Activated naive CD8-positive, alpha-beta T cell treated with anti-CD3 and anti-CD28 coated beads for 36 hours (primary cell): ENCODE results near the gene SPP1. TPM values are rescaled to one million over a fixed set of nuclear protein-coding genes. Genes with fewer than 3 reads are reported as not detected.
"Not testable (repeated sequence)": the region's sequence is repeated elsewhere in the genome, so short reads cannot be mapped to it uniquely, and the experiment has no call there.

Experiments used
- DNase-seq: peaks from one replicate; pipeline ENCODE4 v3.0.0; 2021
- H3K27ac Mint-ChIP-seq: one replicate; pipeline ENCODE4 v1.8.0; 2022; ENCODE audit warnings: mild to moderate bottlenecking, moderate library complexity, mixed read lengths
- H3K27me3 Mint-ChIP-seq: one replicate; pipeline ENCODE4 v1.8.0; 2022; ENCODE audit warnings: mild to moderate bottlenecking, mixed read lengths
- H3K36me3 Mint-ChIP-seq: one replicate; pipeline ENCODE4 v1.8.0; 2021; ENCODE audit warnings: mild to moderate bottlenecking, mixed read lengths
- H3K4me1 Mint-ChIP-seq: one replicate; pipeline ENCODE4 v1.8.0; 2021; ENCODE audit warnings: mixed read lengths
- H3K4me3 Mint-ChIP-seq: one replicate; pipeline ENCODE4 v1.8.0; 2022; ENCODE audit warnings: mild to moderate bottlenecking, moderate library complexity, mixed read lengths
- H3K9me3 Mint-ChIP-seq: one replicate; pipeline ENCODE4 v1.8.0; 2022; ENCODE audit warnings: mixed read lengths
- total RNA-seq, 2 experiments: library from RNA; stranded (reverse); gene quantifications; one replicate each; pipeline ENCODE4 v1.2.3, GENCODE V29; 2021

Gene SPP1
- under 1 TPM in 1 of 2 experiments, not detected in 1; 0.32 TPM for total RNA-seq

DNA sequence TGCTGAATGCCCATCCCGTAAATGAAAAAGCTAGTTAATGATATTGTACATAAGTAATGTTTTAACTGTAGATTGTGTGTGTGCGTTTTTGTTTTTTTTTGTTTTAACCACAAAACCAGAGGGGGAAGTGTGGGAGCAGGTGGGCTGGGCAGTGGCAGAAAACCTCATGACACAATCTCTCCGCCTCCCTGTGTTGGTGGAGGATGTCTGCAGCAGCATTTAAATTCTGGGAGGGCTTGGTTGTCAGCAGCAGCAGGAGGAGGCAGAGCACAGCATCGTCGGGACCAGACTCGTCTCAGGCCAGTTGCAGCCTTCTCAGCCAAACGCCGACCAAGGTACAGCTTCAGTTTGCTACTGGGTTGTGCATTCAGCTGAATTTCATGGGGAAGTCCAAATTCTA, at the start of gene SPP1:
SPP1 (plus strand) TSS at position 249 of the 400 bp plus-strand sequence. CDS start 1,182 bp downstream, outside the sequence.
- Mint-ChIP-seq H3K4me3 (no peak within 1 kb of the TSS), H3K9me3 (no peaks in the 10 kb centered on the region), H3K27me3 (peaks cover 66% of the 10 kb centered on the region), H3K4me1 (peaks cover 13% of the 10 kb centered on the region), H3K36me3 (no peaks in the 10 kb centered on the region), H3K27ac (no peak within 1 kb of the TSS)
- peak; percentile 31 for DNase-seq

DNA sequence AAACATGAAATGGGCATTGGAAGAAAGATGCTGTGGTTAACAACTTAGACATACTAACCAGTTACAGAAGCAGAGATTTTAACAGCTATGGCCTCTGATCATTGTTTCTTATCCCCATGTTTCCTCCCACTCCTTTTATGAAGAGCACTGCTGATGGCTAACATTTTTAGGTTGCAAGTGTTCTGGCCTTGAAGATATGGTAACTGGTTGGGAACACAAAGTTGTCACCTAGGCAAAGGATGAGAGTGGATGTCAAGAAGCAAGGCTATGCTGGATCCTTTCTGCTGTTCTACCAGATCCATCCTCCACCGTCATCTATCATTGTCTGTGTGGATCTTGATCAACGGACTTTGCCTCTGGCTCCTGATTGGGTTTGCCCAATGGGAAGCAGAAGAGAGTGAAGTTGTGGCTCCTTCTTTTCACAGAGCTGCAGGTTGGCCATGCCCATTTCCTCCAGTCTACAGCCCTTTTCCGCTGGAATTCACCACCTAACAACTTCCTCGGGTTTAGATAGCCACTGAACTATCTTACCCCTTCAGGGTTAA, 48.9 kb upstream of the SPP1 start:
- Mint-ChIP-seq H3K36me3 (no peaks in the 10 kb centered on the region), H3K4me3 (no peak overlapping the region), H3K9me3 (no peaks in the 10 kb centered on the region), H3K27ac (no peak overlapping the region), H3K4me1 (no peaks in the 10 kb centered on the region), H3K27me3 (peaks cover 9% of the 10 kb centered on the region)
- no peak for DNase-seq

- Mint-ChIP-seq H3K27ac (no peak overlapping the region), H3K4me3 (no peak overlapping the region), H3K27me3 (peaks cover 5% of the 10 kb centered on the region), H3K9me3 (peaks cover 1% of the 10 kb centered on the region), H3K4me1 (no peaks in the 10 kb centered on the region), H3K36me3 (no peaks in the 10 kb centered on the region)
- DNase-seq, result no peak
Observed at GRCh38 chr4:87930629-87931028, 44.9 kb upstream of the SPP1 start.

DNA sequence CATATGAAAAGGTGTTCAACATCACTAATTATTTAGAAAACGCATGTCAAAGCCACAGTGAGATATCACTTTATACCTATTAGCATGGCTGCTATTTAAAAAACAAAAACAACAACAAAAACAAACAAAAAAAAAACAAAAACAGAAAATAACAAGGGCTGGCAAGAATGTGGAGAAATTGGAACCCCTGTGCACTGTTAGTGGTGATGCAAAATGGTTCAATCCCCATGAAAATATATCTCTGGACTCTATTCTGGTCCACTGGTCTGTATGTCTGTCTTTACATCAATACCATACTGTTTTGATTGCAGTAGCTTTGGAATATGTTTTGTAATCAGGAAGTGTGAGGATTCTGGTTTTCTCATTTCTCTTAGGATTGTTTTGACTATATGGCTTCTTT, 43.6 kb upstream of the SPP1 start:
- no peak overlapping the region for H3K4me3 Mint-ChIP-seq
- no peaks in the 10 kb centered on the region for H3K4me1 Mint-ChIP-seq
- peaks cover 1% of the 10 kb centered on the region for H3K9me3 Mint-ChIP-seq
- peaks cover 5% of the 10 kb centered on the region for H3K27me3 Mint-ChIP-seq
- no peaks in the 10 kb centered on the region for H3K36me3 Mint-ChIP-seq
- no peak for DNase-seq
- H3K27ac Mint-ChIP-seq, result no peak overlapping the region

DNA sequence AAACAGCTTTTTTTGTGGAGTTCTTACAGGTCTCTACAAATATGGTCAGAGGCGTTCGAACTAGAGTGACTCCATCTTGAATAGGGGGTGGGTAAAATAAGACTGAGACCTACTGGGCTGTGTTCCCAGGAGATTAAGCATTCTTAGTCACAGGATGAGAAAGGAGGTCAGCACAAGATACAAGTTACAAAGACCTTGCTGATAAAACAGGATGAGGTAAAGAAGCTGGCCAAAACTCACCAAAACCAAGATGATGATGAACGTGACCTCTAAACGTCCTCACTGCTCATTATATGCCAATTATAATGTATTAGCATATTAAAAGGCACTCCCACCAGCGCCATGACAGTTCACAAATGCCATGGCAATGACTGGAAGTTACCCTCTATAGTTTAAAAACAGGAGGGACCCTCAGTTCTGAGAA, 42.8 kb upstream of the SPP1 start:
- DNase-seq, result no peak
- Mint-ChIP-seq H3K4me3 (no peak overlapping the region), H3K9me3 (peaks cover 1% of the 10 kb centered on the region), H3K4me1 (no peaks in the 10 kb centered on the region), H3K27ac (no peak overlapping the region), H3K36me3 (no peaks in the 10 kb centered on the region), H3K27me3 (peaks cover 5% of the 10 kb centered on the region)

DNA sequence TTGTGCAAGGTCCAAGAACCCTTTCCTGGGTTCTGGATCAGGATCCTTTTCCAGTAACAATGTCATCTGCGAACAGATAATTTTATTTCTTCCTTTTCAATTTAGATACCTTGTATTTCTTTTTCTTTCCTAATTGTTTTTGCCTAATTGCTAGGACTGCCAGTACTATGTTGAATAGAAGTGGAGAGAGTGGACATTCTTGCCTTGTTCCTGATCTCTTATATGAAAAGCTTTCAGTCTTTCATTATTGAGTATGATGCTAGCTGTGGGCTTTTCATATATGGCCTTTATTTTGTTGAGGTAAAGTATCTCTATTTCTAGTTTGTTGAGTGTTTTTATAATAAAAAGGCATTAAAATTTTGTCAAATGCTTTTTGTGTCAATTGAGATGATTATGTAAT, 42.2 kb upstream of the SPP1 start:
- Mint-ChIP-seq H3K9me3 (peaks cover 1% of the 10 kb centered on the region), H3K4me3 (no peak overlapping the region), H3K27ac (no peak overlapping the region), H3K36me3 (no peaks in the 10 kb centered on the region), H3K4me1 (no peaks in the 10 kb centered on the region), H3K27me3 (peaks cover 5% of the 10 kb centered on the region)
- no peak for DNase-seq

DNA sequence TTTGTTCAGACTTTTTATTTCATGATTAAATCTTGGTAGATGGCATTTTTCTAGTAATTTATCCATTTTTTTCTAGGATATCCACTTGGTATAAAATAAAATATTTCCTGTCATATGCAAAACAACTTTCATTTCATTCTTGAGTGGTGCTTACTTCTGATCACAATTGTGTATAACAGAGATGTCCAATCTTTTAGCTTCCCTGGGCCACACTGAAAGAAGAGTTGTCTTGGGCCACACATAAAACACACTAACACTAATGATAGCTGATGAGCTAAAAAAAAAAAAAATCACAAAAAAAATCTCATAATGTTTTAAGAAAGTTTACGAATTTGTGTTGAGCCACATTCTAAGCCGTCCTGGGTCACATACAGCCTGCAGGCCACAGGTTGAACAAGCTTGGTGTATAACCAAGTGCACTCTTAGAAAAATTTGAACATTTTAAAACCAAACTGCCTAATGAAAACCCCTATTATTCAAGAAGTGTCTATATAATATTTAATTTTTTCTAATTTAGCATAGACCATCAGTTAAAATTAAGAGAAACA, 41.3 kb upstream of the SPP1 start:
- DNase-seq, result no peak
- Mint-ChIP-seq H3K4me3 (no peak overlapping the region), H3K27ac (no peak overlapping the region), H3K9me3 (peaks cover 1% of the 10 kb centered on the region), H3K4me1 (no peaks in the 10 kb centered on the region), H3K27me3 (peaks cover 5% of the 10 kb centered on the region), H3K36me3 (no peaks in the 10 kb centered on the region)

DNA sequence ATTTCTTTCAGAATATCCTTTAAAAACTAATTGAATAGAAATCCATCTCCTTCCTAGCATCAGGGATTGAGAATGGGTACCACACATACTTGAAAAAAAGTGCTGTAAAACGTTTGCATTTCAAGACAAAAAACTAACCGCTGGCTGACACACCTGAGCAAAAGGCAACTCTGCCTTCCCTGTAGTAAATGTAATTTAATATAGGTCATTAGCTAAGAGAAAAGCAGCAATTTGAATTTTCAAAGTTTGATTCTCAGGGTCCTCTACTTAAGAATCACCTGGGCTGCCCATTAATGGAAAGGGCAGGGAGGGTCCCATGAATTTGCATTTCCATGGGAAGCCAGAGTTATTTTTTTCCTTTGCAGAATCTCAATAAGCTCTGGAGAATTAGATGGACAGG, 40.5 kb upstream of the SPP1 start:
- DNase-seq, result no peak
- Mint-ChIP-seq H3K9me3 (peaks cover 1% of the 10 kb centered on the region), H3K4me3 (no peak overlapping the region), H3K27ac (no peak overlapping the region), H3K27me3 (peaks cover 5% of the 10 kb centered on the region), H3K36me3 (no peaks in the 10 kb centered on the region), H3K4me1 (no peaks in the 10 kb centered on the region)

- DNase-seq, H3K4me1 Mint-ChIP-seq, H3K27ac Mint-ChIP-seq, H3K36me3 Mint-ChIP-seq, H3K4me3 Mint-ChIP-seq, H3K9me3 Mint-ChIP-seq, H3K27me3 Mint-ChIP-seq: not testable (repeated sequence)
Observed at GRCh38 chr4:87935954-87936353, 39.6 kb upstream of the SPP1 start.

DNA sequence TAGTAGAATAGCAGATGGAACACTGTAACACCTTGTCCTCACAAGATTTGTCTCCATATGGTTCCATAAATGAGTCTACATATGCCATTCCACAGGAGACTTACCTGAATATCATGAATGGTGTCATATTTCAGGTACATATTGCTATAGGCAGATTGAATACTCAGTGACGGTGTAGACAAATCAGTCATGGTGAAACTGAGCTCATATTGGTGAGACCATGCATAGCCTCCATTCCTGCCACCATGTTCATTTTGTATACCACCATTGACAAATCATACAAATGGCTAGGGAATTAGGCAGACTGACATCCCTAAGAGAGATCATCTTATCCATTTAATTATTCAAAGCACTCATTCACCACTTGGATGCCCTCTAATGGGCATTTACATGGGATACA, 38.0 kb upstream of the SPP1 start:
- no peaks in the 10 kb centered on the region for H3K27me3 Mint-ChIP-seq
- DNase-seq, result no peak
- H3K36me3 Mint-ChIP-seq, result no peaks in the 10 kb centered on the region
- H3K9me3 Mint-ChIP-seq, result peaks cover 1% of the 10 kb centered on the region
- H3K4me1 Mint-ChIP-seq, result no peaks in the 10 kb centered on the region
- no peak overlapping the region for H3K4me3 Mint-ChIP-seq
- H3K27ac Mint-ChIP-seq, result no peak overlapping the region

- DNase-seq, result no peak
- H3K4me1 Mint-ChIP-seq, result no peaks in the 10 kb centered on the region
- H3K36me3 Mint-ChIP-seq, result no peaks in the 10 kb centered on the region
- no peaks in the 10 kb centered on the region for H3K27me3 Mint-ChIP-seq
- no peak overlapping the region for H3K4me3 Mint-ChIP-seq
- no peak overlapping the region for H3K27ac Mint-ChIP-seq
- no peaks in the 10 kb centered on the region for H3K9me3 Mint-ChIP-seq
Observed at GRCh38 chr4:87938746-87939145, 36.8 kb upstream of the SPP1 start.

DNA sequence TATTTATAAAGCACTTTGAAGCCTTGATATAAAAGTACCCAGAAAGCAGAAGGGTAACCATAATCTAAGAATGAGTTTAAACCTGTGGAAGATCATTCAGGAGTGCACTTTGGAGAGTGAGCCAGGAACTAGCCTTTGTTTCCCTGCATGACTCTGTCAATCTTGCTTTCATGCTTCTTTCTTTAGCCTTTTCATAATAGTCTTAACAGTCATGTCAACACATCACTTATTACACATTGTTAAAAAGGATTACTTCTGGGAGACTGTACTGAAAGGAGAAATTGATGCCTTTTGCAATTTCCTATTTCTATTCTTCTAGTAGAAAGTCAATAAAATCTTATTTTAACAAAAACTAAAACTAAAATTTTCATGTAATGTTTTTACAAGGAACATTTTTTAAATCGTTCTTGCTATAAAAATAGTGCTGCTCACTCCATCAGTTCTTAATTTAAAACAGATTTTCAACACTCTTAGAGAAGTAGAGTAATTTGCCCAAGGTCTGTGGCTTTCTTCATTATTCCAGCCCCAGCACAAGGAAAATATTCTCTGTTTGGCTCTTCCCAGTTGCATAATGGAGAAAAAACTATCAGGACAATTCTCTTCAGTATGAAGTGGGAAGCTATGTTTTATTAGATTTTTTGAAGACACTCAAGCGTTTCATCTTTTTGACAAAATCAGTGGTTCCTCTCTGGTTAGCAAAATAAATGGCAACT, 35.4 kb upstream of the SPP1 start:
- Mint-ChIP-seq H3K36me3 (no peaks in the 10 kb centered on the region), H3K4me3 (no peak overlapping the region), H3K27me3 (no peaks in the 10 kb centered on the region), H3K4me1 (no peaks in the 10 kb centered on the region), H3K27ac (no peak overlapping the region), H3K9me3 (no peaks in the 10 kb centered on the region)
- DNase-seq, result no peak

DNA sequence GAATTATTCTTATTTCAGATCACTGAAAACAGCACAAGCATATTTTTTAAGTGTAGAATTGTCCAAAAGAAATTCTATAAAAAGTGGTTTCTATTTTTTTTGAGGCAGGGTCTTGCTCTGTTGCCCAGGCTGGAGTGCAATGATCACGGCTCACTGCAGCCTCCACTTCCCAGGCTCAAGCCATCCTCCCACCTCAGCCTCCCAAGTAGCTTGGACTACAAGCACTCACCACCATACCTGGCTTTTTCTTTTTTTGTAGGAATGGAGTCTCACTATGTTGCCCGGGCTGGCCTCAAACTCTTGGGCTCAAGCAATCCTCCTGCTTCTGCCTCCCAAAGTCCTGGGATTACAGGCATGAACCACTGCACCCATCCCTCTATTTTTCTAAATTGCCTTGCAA, 34.7 kb upstream of the SPP1 start:
- not testable (repeated sequence) for H3K27me3 Mint-ChIP-seq, H3K27ac Mint-ChIP-seq, H3K9me3 Mint-ChIP-seq, H3K36me3 Mint-ChIP-seq, H3K4me3 Mint-ChIP-seq, H3K4me1 Mint-ChIP-seq, DNase-seq

DNA sequence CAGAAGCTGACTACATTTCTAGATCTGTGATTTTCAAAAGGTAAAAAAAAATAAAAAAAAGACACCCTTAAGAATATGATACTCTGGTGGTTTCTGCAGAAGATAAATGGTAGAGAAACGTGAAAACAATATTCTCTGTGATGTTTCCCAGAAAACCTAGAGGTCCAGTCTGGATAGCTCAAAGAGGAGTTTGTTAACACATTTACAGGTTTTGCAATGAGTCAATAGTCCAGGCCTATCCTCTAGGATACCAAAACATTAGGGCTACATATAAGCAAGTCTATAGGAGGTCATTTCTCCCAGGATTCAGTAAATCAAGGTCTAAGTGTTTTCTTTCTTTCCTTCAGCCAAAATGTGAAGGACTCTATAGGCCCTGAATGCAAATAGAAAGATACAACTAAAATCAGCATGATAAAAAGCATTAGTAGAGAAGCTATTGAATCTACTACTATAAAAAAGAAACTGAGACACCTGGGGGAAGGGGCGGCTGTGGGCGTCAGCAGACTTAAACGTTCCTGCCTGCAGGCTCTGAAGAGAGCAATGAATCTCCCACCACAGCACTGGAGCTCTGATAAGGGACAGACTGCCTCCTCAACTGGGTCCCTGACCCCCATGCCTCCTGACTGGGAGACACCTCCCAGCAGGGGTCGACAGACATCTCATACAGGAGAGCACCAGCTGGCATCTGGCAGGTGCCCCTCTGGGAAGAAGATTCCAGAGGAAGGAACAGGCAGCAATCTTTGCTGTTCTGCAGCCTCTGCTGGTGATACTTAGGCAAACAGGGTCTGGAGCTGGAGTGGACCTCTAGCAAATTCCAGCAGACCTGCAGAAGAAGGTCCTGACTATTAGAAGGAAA, 33.7 kb upstream of the SPP1 start:
- no peaks in the 10 kb centered on the region for H3K9me3 Mint-ChIP-seq
- DNase-seq, result no peak

GRCh38 chr4:87943660-87944149, 31.8 kb upstream of the SPP1 start:
- Mint-ChIP-seq H3K27ac (no peak overlapping the region), H3K4me3 (no peak overlapping the region), H3K9me3 (no peaks in the 10 kb centered on the region), H3K27me3 (no peaks in the 10 kb centered on the region), H3K36me3 (no peaks in the 10 kb centered on the region), H3K4me1 (no peaks in the 10 kb centered on the region)
- DNase-seq, result no peak

More for the DNA sequence above, 33.7 kb upstream of the SPP1 start:
- Mint-ChIP-seq H3K4me1 (no peaks in the 10 kb centered on the region), H3K27me3 (no peaks in the 10 kb centered on the region), H3K4me3 (no peak overlapping the region), H3K27ac (no peak overlapping the region), H3K36me3 (no peaks in the 10 kb centered on the region)
